Endothelial cell (in vitro differentiated cells): ENCODE data around the gene RRBP1. TPM values are rescaled to one million over a fixed set of nuclear protein-coding genes. Genes with fewer than 3 reads are reported as not detected.
A peak's percentile ranks its signal among the peaks of the same experiment; 100 is the strongest.

ENCODE experiments used
- DNase-seq: peaks from one replicate; pipeline ENCODE4 v3.0.0; 2021; ENCODE audit warnings: low spot score
- H3K27ac Mint-ChIP-seq: one replicate; pipeline ENCODE4 v1.8.0; 2021; ENCODE audit warnings: mixed read lengths, inconsistent platforms; ENCODE audit not compliant: unreplicated experiment
- H3K27me3 Mint-ChIP-seq: one replicate; pipeline ENCODE4 v1.8.0; 2021; ENCODE audit warnings: mild to moderate bottlenecking, moderate library complexity, mixed read lengths, inconsistent platforms; ENCODE audit not compliant: unreplicated experiment
- H3K36me3 Mint-ChIP-seq: one replicate; pipeline ENCODE4 v1.8.0; 2021; ENCODE audit warnings: mild to moderate bottlenecking, low read depth, mixed read lengths, inconsistent platforms; ENCODE audit not compliant: unreplicated experiment
- H3K4me1 Mint-ChIP-seq: one replicate; pipeline ENCODE4 v1.8.0; 2021; ENCODE audit warnings: mild to moderate bottlenecking, mixed read lengths, inconsistent platforms; ENCODE audit not compliant: unreplicated experiment
- H3K4me3 Mint-ChIP-seq: one replicate; pipeline ENCODE4 v1.8.0; 2021; ENCODE audit warnings: mild to moderate bottlenecking, mixed read lengths, inconsistent platforms; ENCODE audit not compliant: unreplicated experiment
- H3K9me3 Mint-ChIP-seq: one replicate; pipeline ENCODE4 v1.8.0; 2021; ENCODE audit warnings: mixed read lengths, inconsistent platforms; ENCODE audit not compliant: unreplicated experiment
- total RNA-seq: library from RNA; stranded (reverse); fragmentation: NEBNext Ultra II Directional; extraction: Animal tissue kit (Norgen Biotek cat#: 25700); gene quantifications from one replicate; pipeline ENCODE4 v1.2.1, GENCODE V29; 2021; ENCODE audit not compliant: unreplicated experiment
- TF ChIP-seq, protein P1 (sequence below): fragments of 200-600 bp; sonication (generic); IDR thresholded peaks from one replicate; pipeline ENCODE4 v1.5.0; 2021; ENCODE audit warnings: antibody characterized with exemption; ENCODE audit not compliant: unreplicated experiment

Gene RRBP1
- total RNA-seq, 1 donor from 2014 or later = 179 TPM

- no peak overlapping the region for H3K27ac Mint-ChIP-seq
- TF ChIP-seq, protein P1, sequence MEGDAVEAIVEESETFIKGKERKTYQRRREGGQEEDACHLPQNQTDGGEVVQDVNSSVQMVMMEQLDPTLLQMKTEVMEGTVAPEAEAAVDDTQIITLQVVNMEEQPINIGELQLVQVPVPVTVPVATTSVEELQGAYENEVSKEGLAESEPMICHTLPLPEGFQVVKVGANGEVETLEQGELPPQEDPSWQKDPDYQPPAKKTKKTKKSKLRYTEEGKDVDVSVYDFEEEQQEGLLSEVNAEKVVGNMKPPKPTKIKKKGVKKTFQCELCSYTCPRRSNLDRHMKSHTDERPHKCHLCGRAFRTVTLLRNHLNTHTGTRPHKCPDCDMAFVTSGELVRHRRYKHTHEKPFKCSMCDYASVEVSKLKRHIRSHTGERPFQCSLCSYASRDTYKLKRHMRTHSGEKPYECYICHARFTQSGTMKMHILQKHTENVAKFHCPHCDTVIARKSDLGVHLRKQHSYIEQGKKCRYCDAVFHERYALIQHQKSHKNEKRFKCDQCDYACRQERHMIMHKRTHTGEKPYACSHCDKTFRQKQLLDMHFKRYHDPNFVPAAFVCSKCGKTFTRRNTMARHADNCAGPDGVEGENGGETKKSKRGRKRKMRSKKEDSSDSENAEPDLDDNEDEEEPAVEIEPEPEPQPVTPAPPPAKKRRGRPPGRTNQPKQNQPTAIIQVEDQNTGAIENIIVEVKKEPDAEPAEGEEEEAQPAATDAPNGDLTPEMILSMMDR = no peak
- peaks cover 5% of the 10 kb centered on the region for H3K36me3 Mint-ChIP-seq
- DNase-seq = no peak
- H3K4me1 Mint-ChIP-seq = peaks cover 24% of the 10 kb centered on the region
- peaks cover 8% of the 10 kb centered on the region for H3K27me3 Mint-ChIP-seq
- H3K4me3 Mint-ChIP-seq = no peak overlapping the region
- H3K9me3 Mint-ChIP-seq = no peaks in the 10 kb centered on the region
Measured at GRCh38 chr20:17573463-17573862, 108.6 kb downstream of the RRBP1 start.

- H3K27me3 Mint-ChIP-seq = peaks cover 10% of the 10 kb centered on the region
- H3K4me3 Mint-ChIP-seq = peak overlapping the region; percentile 13
- TF ChIP-seq, protein P1 = no peak
- H3K27ac Mint-ChIP-seq = no peak overlapping the region
- no peaks in the 10 kb centered on the region for H3K9me3 Mint-ChIP-seq
- H3K36me3 Mint-ChIP-seq = peaks cover 10% of the 10 kb centered on the region
- no peak for DNase-seq
- H3K4me1 Mint-ChIP-seq = peaks cover 29% of the 10 kb centered on the region
Measured at GRCh38 chr20:17572034-17572638, 109.9 kb downstream of the RRBP1 start.

GRCh38 chr20:17571153-17571527, 110.9 kb downstream of the RRBP1 start:
- H3K27ac Mint-ChIP-seq = peak overlapping the region; percentile 96
- no peak for DNase-seq
- TF ChIP-seq, protein P1 = no peak
- H3K36me3 Mint-ChIP-seq = peaks cover 10% of the 10 kb centered on the region
- peaks cover 27% of the 10 kb centered on the region for H3K4me1 Mint-ChIP-seq
- peak overlapping the region; percentile 97 for H3K4me3 Mint-ChIP-seq
- H3K9me3 Mint-ChIP-seq = no peaks in the 10 kb centered on the region
- peaks cover 10% of the 10 kb centered on the region for H3K27me3 Mint-ChIP-seq

DNA sequence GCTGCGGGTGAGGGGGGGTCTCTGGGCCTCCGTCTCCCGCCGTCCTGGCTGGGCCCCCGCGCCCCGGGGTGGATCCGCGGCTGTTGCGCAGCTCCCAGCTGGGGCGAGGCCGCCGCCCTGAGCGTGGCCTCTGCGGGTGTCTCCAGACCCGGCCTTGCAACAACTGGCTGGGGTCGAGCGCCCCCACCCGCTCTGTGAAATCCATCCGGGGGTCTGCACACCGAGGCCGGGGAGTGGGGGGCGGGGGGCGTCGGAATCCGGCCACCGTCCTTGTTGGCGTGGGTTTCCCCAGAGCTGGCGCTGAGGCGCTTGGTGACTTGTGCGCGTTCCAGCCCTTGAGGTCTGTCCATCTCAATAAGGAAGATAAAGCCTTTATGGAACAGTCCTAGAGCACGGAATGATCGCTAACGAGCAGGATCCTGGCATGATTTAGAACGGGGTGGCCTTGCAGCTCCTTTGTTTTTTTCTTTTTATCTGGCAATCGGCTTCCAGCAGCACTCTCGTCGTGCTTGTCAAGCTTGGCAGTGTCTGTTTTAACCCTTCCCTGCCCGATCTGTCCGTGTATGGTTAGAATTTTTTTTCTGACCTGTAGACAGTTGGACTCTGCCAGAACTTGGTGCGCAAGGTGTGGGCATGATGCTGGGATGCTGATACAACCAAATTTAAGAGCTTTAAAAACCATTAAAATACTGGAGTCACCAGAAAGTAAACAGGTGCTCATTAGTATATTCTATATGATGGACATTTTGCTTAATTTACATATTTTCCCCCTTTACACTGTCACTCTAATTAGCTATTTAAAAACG, 111.5 kb downstream of the RRBP1 start:
- no peaks in the 10 kb centered on the region for H3K9me3 Mint-ChIP-seq
- peaks cover 10% of the 10 kb centered on the region for H3K36me3 Mint-ChIP-seq
- peak; percentile 56 for DNase-seq
- TF ChIP-seq, protein P1 = no peak
- peaks cover 10% of the 10 kb centered on the region for H3K27me3 Mint-ChIP-seq
- H3K4me3 Mint-ChIP-seq = peak overlapping the region; percentile 97
- H3K27ac Mint-ChIP-seq = peak overlapping the region; percentile 96
- H3K4me1 Mint-ChIP-seq = peaks cover 25% of the 10 kb centered on the region
